ENCODE measurements around the gene DEFB132. TPM values are rescaled to one million over a fixed set of nuclear protein-coding genes. Genes with fewer than 3 reads are reported as not detected.

The DEFB132 gene
- total RNA-seq, 2 experiments from 2014 or later: not detected

- CTCF ChIA-PET: interaction anchor here (1.7 kb wide), 1 partner anchor 11 kb away, joined by 6 read pairs; no protein-coding TSS in a partner anchor
- intact Hi-C loops (cut with micrococcal nuclease): no loop called here
- H3K27ac Mint-ChIP-seq: no peak overlapping the region
- DNase-seq: no peak
- no peaks in the 10 kb centered on the region for H3K9me3 Mint-ChIP-seq
- no peaks in the 10 kb centered on the region for H3K27me3 Mint-ChIP-seq
- H3K4me1 Mint-ChIP-seq (ENCODE audit: low read depth): no peaks in the 10 kb centered on the region
- no peak for ATAC-seq
- H3K4me3 Mint-ChIP-seq: no peak overlapping the region
- POLR2A ChIA-PET: no interaction called here
- no peak for TF ChIP-seq CTCF (IDR thresholded peaks at IDR 0.05)
- H3K36me3 Mint-ChIP-seq (ENCODE audit: low read depth): peaks cover 3% of the 10 kb centered on the region
Measured at GRCh38 chr20:277496-277781, 19.9 kb downstream of the DEFB132 start.

- POLR2A ChIA-PET: no interaction called here
- H3K9me3 Mint-ChIP-seq: no peaks in the 10 kb centered on the region
- TF ChIP-seq CTCF (IDR thresholded peaks at IDR 0.05): no peak
- ATAC-seq (no peak), DNase-seq (no peak)
- H3K4me3 Mint-ChIP-seq: no peak overlapping the region
- CTCF ChIA-PET: interaction anchor here (0.8 to 1.7 kb wide), 2 partner anchors 12 to 53 kb away, joined by 3 to 6 read pairs; no protein-coding TSS in a partner anchor
- H3K27me3 Mint-ChIP-seq: no peaks in the 10 kb centered on the region
- no peak overlapping the region for H3K27ac Mint-ChIP-seq
- intact Hi-C loops (cut with micrococcal nuclease): no loop called here
- no peaks in the 10 kb centered on the region for H3K4me1 Mint-ChIP-seq (ENCODE audit: low read depth)
- peaks cover 3% of the 10 kb centered on the region for H3K36me3 Mint-ChIP-seq (ENCODE audit: low read depth)
Measured at GRCh38 chr20:278181-278580, 20.7 kb downstream of the DEFB132 start.

GRCh38 chr20:278607-279571 lies 21.4 kb downstream of the DEFB132 start:
- Mint-ChIP-seq H3K9me3 (no peaks in the 10 kb centered on the region), H3K4me3 (peak overlapping the region; percentile 12), H3K4me1 (ENCODE audit: low read depth) (no peaks in the 10 kb centered on the region), H3K36me3 (ENCODE audit: low read depth) (peaks cover 3% of the 10 kb centered on the region), H3K27me3 (no peaks in the 10 kb centered on the region), H3K27ac (no peak overlapping the region)
- ChIA-PET CTCF (interaction anchor here (0.8 to 1.7 kb wide), 2 partner anchors 13 to 52 kb away, joined by 3 to 6 read pairs; no protein-coding TSS in a partner anchor), POLR2A (no interaction called here)
- intact Hi-C loops (cut with micrococcal nuclease): no loop called here
- no peak for TF ChIP-seq CTCF (IDR thresholded peaks at IDR 0.05)
- DNase-seq (no peak), ATAC-seq (peak; percentile 20)

- H3K4me3 Mint-ChIP-seq: no peak overlapping the region
- TF ChIP-seq CTCF (IDR thresholded peaks at IDR 0.05): no peak
- ChIA-PET CTCF (interaction anchor here (2.4 kb wide), 1 partner anchor 19 kb away, joined by 7 read pairs; no protein-coding TSS in a partner anchor), POLR2A (no interaction called here)
- no peak for ATAC-seq
- no peak overlapping the region for H3K27ac Mint-ChIP-seq
- peaks cover 6% of the 10 kb centered on the region for H3K4me1 Mint-ChIP-seq (ENCODE audit: low read depth)
- no peaks in the 10 kb centered on the region for H3K36me3 Mint-ChIP-seq (ENCODE audit: low read depth)
- no peak for DNase-seq
- no peaks in the 10 kb centered on the region for H3K27me3 Mint-ChIP-seq
- intact Hi-C loops (cut with micrococcal nuclease): no loop called here
- no peaks in the 10 kb centered on the region for H3K9me3 Mint-ChIP-seq
Measured at GRCh38 chr20:284172-284571, 26.6 kb downstream of the DEFB132 start.

GRCh38 chr20:286508-286907 lies 29.0 kb downstream of the DEFB132 start:
- H3K27ac Mint-ChIP-seq: no peak overlapping the region
- H3K4me3 Mint-ChIP-seq: no peak overlapping the region
- peaks cover 11% of the 10 kb centered on the region for H3K4me1 Mint-ChIP-seq (ENCODE audit: low read depth)
- CTCF ChIA-PET: no interaction called here
- H3K27me3 Mint-ChIP-seq: no peaks in the 10 kb centered on the region
- POLR2A ChIA-PET: no interaction called here
- no peak for ATAC-seq
- DNase-seq: no peak
- TF ChIP-seq CTCF (IDR thresholded peaks at IDR 0.05): no peak
- intact Hi-C loops (cut with micrococcal nuclease): no loop called here
- H3K9me3 Mint-ChIP-seq: no peaks in the 10 kb centered on the region
- no peaks in the 10 kb centered on the region for H3K36me3 Mint-ChIP-seq (ENCODE audit: low read depth)

All from activated CD8-positive, alpha-beta T cell treated with anti-CD3 and anti-CD28 coated beads for 36 hours (primary cell).